ENCODE results near the gene SNRPE. TPM values are rescaled to one million over a fixed set of nuclear protein-coding genes. Genes with fewer than 3 reads are reported as not detected.
A peak's percentile ranks its signal among the peaks of the same experiment; 100 is the strongest.

Gene SNRPE
- total and polyA plus RNA-seq, 7 donors: 30.4 to 173 (median 68.1) TPM

- Histone ChIP-seq H3K36me3 (ENCODE audit: insufficient read depth in 1 of 2, low read depth in 1 of 2) (peaks cover 14 to 82% of the 10 kb centered on the region in 2 donors), H3K27ac (no peak overlapping the region), H3K9me3 (no peaks in the 10 kb centered on the region), H3K4me1 (no peaks in the 10 kb centered on the region), H3K27me3 (ENCODE audit: insufficient read depth in 3 of 3, low read length in 2 of 3) (no peaks in the 10 kb centered on the region), H3K4me3 (no peak overlapping the region)
- ATAC-seq (no peak), DNase-seq (no peak)
- WGBS, 3 donors: 92 to 96% (median 94%) methylated on average over 1 of the region's 1 CpG
- no peak for TF ChIP-seq CTCF (IDR thresholded peaks at IDR 0.05)
- intact Hi-C loops (cut with DNase I): loop anchor here (2.0 to 5.0 kb wide), 2 partner anchors 202 to 259 kb away; partner anchors contain the start of gene SOX13 (in 1 of the 2)
Measured at GRCh38 chr1:203870245-203870644, 8.8 kb downstream of the SNRPE start.

GRCh38 chr1:203871114-203871880 lies 9.9 kb downstream of the SNRPE start:
- TF ChIP-seq CTCF (IDR thresholded peaks at IDR 0.05): peak; percentile 72
- Histone ChIP-seq H3K4me1 (no peaks in the 10 kb centered on the region), H3K27me3 (ENCODE audit: insufficient read depth in 3 of 3, low read length in 2 of 3) (no peaks in the 10 kb centered on the region), H3K9me3 (no peaks in the 10 kb centered on the region), H3K4me3 (no peak overlapping the region), H3K27ac (no peak overlapping the region), H3K36me3 (ENCODE audit: insufficient read depth in 1 of 2, low read depth in 1 of 2) (peaks cover 8 to 74% of the 10 kb centered on the region in 2 donors)
- ATAC-seq: peak; percentile 41 to 80 (median 53)
- 66 to 72% (median 68%) methylated on average over 3 of the region's 3 CpGs for WGBS, 3 donors
- no peak for DNase-seq
- intact Hi-C loops (cut with DNase I): loop anchor here (2.0 to 5.0 kb wide), 2 partner anchors 201 to 258 kb away; partner anchors contain the start of gene SOX13 (in 1 of the 2)

GRCh38 chr1:203873094-203873493 lies 11.7 kb downstream of the SNRPE start:
- WGBS, 3 donors: 75 to 79% (median 77%) methylated on average over 8 of the region's 8 CpGs
- intact Hi-C loops (cut with DNase I): loop anchor here in 1 of 2 donors (5.0 kb wide), 1 partner anchor 199 kb away; the partner anchor contains the start of gene SOX13
- TF ChIP-seq CTCF (IDR thresholded peaks at IDR 0.05): no peak
- Histone ChIP-seq H3K4me3 (no peak overlapping the region), H3K27ac (no peak overlapping the region), H3K27me3 (ENCODE audit: insufficient read depth in 3 of 3, low read length in 2 of 3) (no peaks in the 10 kb centered on the region), H3K9me3 (no peaks in the 10 kb centered on the region), H3K36me3 (ENCODE audit: insufficient read depth in 1 of 2, low read depth in 1 of 2) (peaks cover 6 to 62% of the 10 kb centered on the region in 2 donors), H3K4me1 (no peaks in the 10 kb centered on the region)
- DNase-seq (no peak), ATAC-seq (no peak)

GRCh38 chr1:203878422-203878821 lies 17.0 kb downstream of the SNRPE start:
- no peak for ATAC-seq
- Histone ChIP-seq H3K36me3 (ENCODE audit: insufficient read depth in 1 of 2, low read depth in 1 of 2) (peaks cover 0 to 24% of the 10 kb centered on the region in 2 donors), H3K9me3 (no peaks in the 10 kb centered on the region), H3K27me3 (ENCODE audit: insufficient read depth in 3 of 3, low read length in 2 of 3) (no peaks in the 10 kb centered on the region), H3K4me1 (no peaks in the 10 kb centered on the region), H3K4me3 (no peak overlapping the region), H3K27ac (no peak overlapping the region)
- WGBS, 3 donors: 89 to 97% (median 92%) methylated on average over 3 of the region's 3 CpGs
- DNase-seq: no peak
- intact Hi-C loops (cut with DNase I): no loop called here
- TF ChIP-seq CTCF (IDR thresholded peaks at IDR 0.05): no peak

Measured in psoas muscle (tissue), 8 donors.